H1 (cell line): ENCODE measurements around the gene SNED1. TPM values are rescaled to one million over a fixed set of nuclear protein-coding genes. Genes with fewer than 3 reads are reported as not detected.

ENCODE experiments used
- CTCF ChIA-PET: fragments of 300-600 bp; sonication (Branson Sonifier 250); formaldehyde crosslinking; loops from one replicate; lab custom pipeline; 2021; ENCODE audit not compliant: partially characterized antibody; lab: Charles Lee
- POLR2A ChIA-PET: fragments of 300-600 bp; sonication (Branson Sonifier 250); formaldehyde crosslinking; loops from one replicate; lab custom pipeline; 2021; ENCODE audit warnings: inconsistent platforms; ENCODE audit not compliant: partially characterized antibody; lab: Charles Lee
- DNase-seq, 2 experiments: peaks; one replicate each; pipeline versions ENCODE4 v3.0.0 to v3.0.0-alpha.2; 2010 to 2022; ENCODE audit warnings: low spot score in 2 of 2, low read depth in 1 of 2, mixed read lengths in 1 of 2
- FAIRE-seq: peaks from 2 replicates; lab custom pipeline; 2011; peaks lifted over from hg19 to GRCh38; lab: Jason Lieb, UNC
- H2AFZ ChIP-seq: 2 replicates; pipeline ENCODE4 v1.8.1; 2012; ENCODE audit warnings: low read length, inconsistent platforms
- H2AK5ac ChIP-seq: 2 replicates; pipeline ENCODE4 v1.6.1; 2013; ENCODE audit warnings: low read depth, low read length
- H2BK120ac ChIP-seq: replicated peaks from 2 replicates; pipeline ENCODE3; 2013; ENCODE audit warnings: low read depth, low read length, inconsistent platforms
- H2BK12ac ChIP-seq: 2 replicates; pipeline ENCODE4 v1.6.1; 2013; ENCODE audit warnings: low read depth, low read length
- H2BK15ac ChIP-seq: 2 replicates; pipeline ENCODE4 v1.6.1; 2013; ENCODE audit warnings: low read length
- H2BK20ac ChIP-seq: 2 replicates; pipeline ENCODE4 v1.6.1; 2013; ENCODE audit warnings: low read length
- H2BK5ac ChIP-seq: 2 replicates; pipeline ENCODE4 v1.6.1; 2013; ENCODE audit warnings: low read depth, low read length
- H3K14ac ChIP-seq: 2 replicates; pipeline ENCODE4 v1.6.1; 2013; ENCODE audit warnings: inconsistent platforms; ENCODE audit not compliant: insufficient read length
- H3K18ac ChIP-seq: 2 replicates; pipeline ENCODE4 v1.6.1; 2013; ENCODE audit warnings: low read length; ENCODE audit errors: extremely low read depth
- H3K23ac ChIP-seq: 2 replicates; pipeline ENCODE4 v1.6.1; 2013; ENCODE audit warnings: inconsistent platforms; ENCODE audit not compliant: insufficient read length
- H3K23me2 ChIP-seq: 2 replicates; pipeline ENCODE4 v1.6.1; 2013; ENCODE audit warnings: low read depth, low read length
- H3K27ac ChIP-seq: 2 replicates; pipeline ENCODE4 v1.6.1; 2011; ENCODE audit warnings: low read depth, low read length, inconsistent platforms
- H3K27me3 ChIP-seq, 4 experiments: replicated peaks in 1 of 4; 1 replicate in 1 of 4; 2 replicates in 3 of 4; pipeline versions ENCODE4 v1.6.1 to v1.8.1; 2011 to 2013; ENCODE audit warnings: low read length in 3 of 4, mild to moderate bottlenecking in 3 of 4, inconsistent platforms in 2 of 4, mixed read lengths in 2 of 4, moderate library complexity in 1 of 4; ENCODE audit not compliant: control insufficient read depth in 3 of 4, insufficient read depth in 3 of 4; ENCODE audit errors: extremely low read depth in 1 of 4
- H3K36me3 ChIP-seq, 4 experiments: 2 replicates each; pipeline versions ENCODE4 v1.6.1 to v1.8.1; 2011 to 2013; ENCODE audit warnings: mild to moderate bottlenecking in 4 of 4, low read length in 3 of 4, moderate library complexity in 2 of 4, control low read depth in 1 of 4, inconsistent platforms in 1 of 4; ENCODE audit not compliant: insufficient read depth in 4 of 4, control insufficient read depth in 2 of 4
- H3K4ac ChIP-seq: replicated peaks from 2 replicates; pipeline ENCODE3; 2013; ENCODE audit warnings: low read length, low read depth, mixed read lengths, inconsistent platforms; ENCODE audit not compliant: insufficient read length
- H3K4me1 ChIP-seq, 4 experiments: replicated peaks in 1 of 4; 1 replicate in 1 of 4; 2 replicates in 3 of 4; pipeline versions ENCODE4 v1.6.1 to v1.8.1; 2011 to 2013; ENCODE audit warnings: low read length in 3 of 4, inconsistent platforms in 2 of 4, mixed read lengths in 1 of 4; ENCODE audit not compliant: insufficient read depth in 4 of 4, control insufficient read depth in 3 of 4
- H3K4me2 ChIP-seq, 2 experiments: 2 replicates each; pipeline versions ENCODE4 v1.6.1 to v1.8.1; 2011 to 2013; ENCODE audit warnings: low read depth in 2 of 2, low read length in 2 of 2, control low read depth in 1 of 2, inconsistent platforms in 1 of 2, mild to moderate bottlenecking in 1 of 2; ENCODE audit not compliant: insufficient read depth in 1 of 2
- H3K4me3 ChIP-seq, 4 experiments: fragments of 200-600, 300-600 bp in 1 of 4; sonication (generic), shearing (Covaris generic), sonication (Bioruptor Twin) in 1 of 4; 2 replicates each; pipeline versions ENCODE4 v1.5.1 to v1.8.1; 2011 to 2016; ENCODE audit warnings: low read length in 4 of 4, low read depth in 3 of 4, control low read depth in 2 of 4, inconsistent platforms in 2 of 4, mild to moderate bottlenecking in 2 of 4, mixed read lengths in 1 of 4, moderate library complexity in 1 of 4; ENCODE audit not compliant: insufficient read depth in 2 of 4; ENCODE audit errors: extremely low read depth in 1 of 4
- H3K56ac ChIP-seq: replicated peaks from 2 replicates; pipeline ENCODE3; 2013; ENCODE audit warnings: low read depth, mild to moderate bottlenecking, mixed read lengths, low read length, inconsistent platforms; ENCODE audit not compliant: insufficient read length
- H3K79me1 ChIP-seq: 2 replicates; pipeline ENCODE4 v1.6.1; 2013; ENCODE audit warnings: low read depth, low read length, control low read depth
- H3K79me2 ChIP-seq, 2 experiments: 2 replicates each; pipeline versions ENCODE4 v1.6.1 to v1.8.1; 2012 to 2013; ENCODE audit warnings: low read length in 2 of 2, mild to moderate bottlenecking in 2 of 2, inconsistent platforms in 1 of 2; ENCODE audit not compliant: insufficient read depth in 2 of 2, control insufficient read depth in 1 of 2
- H3K9ac ChIP-seq, 4 experiments: replicated peaks in 1 of 4; 1 replicate in 1 of 4; 2 replicates in 3 of 4; pipeline versions ENCODE4 v1.6.1 to v1.8.1; 2011 to 2013; ENCODE audit warnings: low read depth in 3 of 4, low read length in 3 of 4, control low read depth in 2 of 4, mild to moderate bottlenecking in 2 of 4, moderate library complexity in 2 of 4, inconsistent platforms in 1 of 4; ENCODE audit errors: extremely low read depth in 1 of 4
- H3K9me3 ChIP-seq, 2 experiments: 2 replicates each; pipeline versions ENCODE4 v1.6.1 to v1.8.1; 2012 to 2013; ENCODE audit warnings: mild to moderate bottlenecking in 2 of 2, moderate library complexity in 2 of 2, control low read depth in 1 of 2, inconsistent platforms in 1 of 2, low read depth in 1 of 2, low read length in 1 of 2, mixed read lengths in 1 of 2; ENCODE audit not compliant: insufficient read depth in 2 of 2
- H4K20me1 ChIP-seq, 2 experiments: replicated peaks in 1 of 2; 2 replicates each; pipeline versions ENCODE3 to v1.8.1; 2011 to 2013; ENCODE audit warnings: inconsistent platforms in 2 of 2, low read length in 2 of 2, mild to moderate bottlenecking in 1 of 2; ENCODE audit not compliant: insufficient read depth in 2 of 2, control insufficient read depth in 1 of 2
- H4K5ac ChIP-seq: 2 replicates; pipeline ENCODE4 v1.6.1; 2013; ENCODE audit warnings: low read length, low read depth, mixed read lengths, inconsistent platforms; ENCODE audit not compliant: insufficient read length
- H4K8ac ChIP-seq: 2 replicates; pipeline ENCODE4 v1.8.0; 2013; ENCODE audit warnings: mild to moderate bottlenecking, moderate library complexity, low read length, inconsistent platforms; ENCODE audit not compliant: insufficient read depth; ENCODE audit errors: extremely low read depth
- H4K91ac ChIP-seq: replicated peaks from 2 replicates; pipeline ENCODE3; 2013; ENCODE audit warnings: low read length, mixed read lengths, inconsistent platforms; ENCODE audit not compliant: insufficient read length
- CHD2 ChIP-seq: IDR thresholded peaks from 2 replicates; pipeline ENCODE4 v1.6.1; 2012; ENCODE audit warnings: low read length, improper control_type of control experiment
- CTBP2 ChIP-seq: IDR thresholded peaks from 2 replicates; pipeline ENCODE4 v1.7.0; 2011; ENCODE audit warnings: borderline replicate concordance, mild to moderate bottlenecking, moderate library complexity, mixed read lengths, low read length; ENCODE audit not compliant: insufficient read depth, insufficient read length
- HDAC2 ChIP-seq, 2 experiments: fragments of 300-600 bp in 1 of 2; sonication (generic) in 1 of 2; IDR thresholded peaks; 2 replicates each; pipeline ENCODE4 v1.6.1; 2011 to 2012; ENCODE audit warnings: low read depth in 2 of 2, low read length in 2 of 2, mild to moderate bottlenecking in 2 of 2, moderate library complexity in 2 of 2, borderline replicate concordance in 1 of 2, inconsistent platforms in 1 of 2
- RXRA ChIP-seq: IDR thresholded peaks from 2 replicates; pipeline ENCODE4 v1.6.1; 2011; ENCODE audit warnings: low read depth, mild to moderate bottlenecking, low read length, moderate library complexity; ENCODE audit not compliant: insufficient read depth
- SAP30 ChIP-seq: fragments of 300-600 bp; sonication (generic); IDR thresholded peaks from 2 replicates; pipeline ENCODE4 v1.7.1; 2012; ENCODE audit warnings: low read length, moderate library complexity, mild to moderate bottlenecking, inconsistent platforms; ENCODE audit not compliant: insufficient read depth, insufficient replicate concordance
- SIX5 ChIP-seq: IDR thresholded peaks from 2 replicates; pipeline ENCODE4 v1.6.1; 2011; ENCODE audit warnings: mild to moderate bottlenecking, low read depth, low read length
- SP1 ChIP-seq: IDR thresholded peaks from 2 replicates; pipeline ENCODE4 v1.6.1; 2011; ENCODE audit warnings: low read depth, low read length
- SP2 ChIP-seq: IDR thresholded peaks from 2 replicates; pipeline ENCODE4 v1.6.1; 2012; ENCODE audit warnings: mild to moderate bottlenecking, low read length, inconsistent platforms
- YY1 ChIP-seq: IDR thresholded peaks from 2 replicates; pipeline ENCODE4 v1.6.1; 2011; ENCODE audit warnings: low read depth, mild to moderate bottlenecking, low read length
- WGBS, 2 experiments: shearing (Covaris generic) in 1 of 2; methylation state at CpG; one replicate each; pipeline versions ENCODE4 v1.1.6 to v1.1.7; 2013 to 2015; ENCODE audit warnings: low lambda C conversion rate in 2 of 2, mixed read lengths in 2 of 2, inconsistent platforms in 1 of 2, low coverage in 1 of 2, missing lambda C conversion rate in 1 of 2; ENCODE audit not compliant: insufficient replicate concordance in 2 of 2, insufficient coverage in 1 of 2, insufficient read length in 1 of 2; ENCODE audit errors: extremely low coverage in 1 of 2, missing lambda C conversion rate in 1 of 2; 5-methylcytosine and 5-hydroxymethylcytosine counted together
- polyA plus RNA-seq, 7 experiments: library from polyadenylated mRNA; depleted of rRNA in 3 of 7; stranded (reverse) in 5 of 7; unstranded in 2 of 7; fragments of >200 nt in 5 of 7; fragments of 200-250 nt in 2 of 7; gene quantifications; 1 replicate in 5 of 7; 2 replicates in 1 of 7; 4 replicates in 1 of 7; pipeline versions ENCODE4 v1.2.1 to v1.2.3, GENCODE V29; 2011 to 2013; ENCODE audit warnings: missing spikeins in 2 of 7, mixed read lengths in 2 of 7
- total RNA-seq: library from RNA; stranded (reverse); fragmentation: NEBNext Ultra II Directional; extraction: Animal tissue kit (Norgen Biotek cat#: 25700); gene quantifications from 2 replicates; pipeline ENCODE4 v1.2.1, GENCODE V29; 2021
- TF ChIP-seq, protein P1 (sequence below): IDR thresholded peaks from 2 replicates; pipeline ENCODE4 v1.6.1; 2011; ENCODE audit warnings: low read length, improper control_type of control experiment
- TF ChIP-seq, protein P2 (sequence below), 3 experiments: IDR thresholded peaks; 1 replicate in 2 of 3; 2 replicates in 1 of 3; pipeline versions ENCODE4 v1.5.1 to v1.6.1; 2011; ENCODE audit warnings: low read length in 3 of 3, mild to moderate bottlenecking in 3 of 3, inconsistent platforms in 2 of 3, low read depth in 1 of 3, moderate library complexity in 1 of 3; ENCODE audit not compliant: insufficient read depth in 1 of 3; ENCODE audit errors: control extremely low read depth in 1 of 3

Gene SNED1
- total and polyA plus RNA-seq, 2 of the 8 experiments (the other 6 are each of a cell fraction or from before 2014, with no cell fraction given), result 1.9 TPM

GRCh38 chr2:241071677-241072111 lies 73.3 kb downstream of the SNED1 start:
- no peak overlapping the region for H4K5ac ChIP-seq
- H3K18ac ChIP-seq, result no peak overlapping the region
- no peak overlapping the region for H2BK15ac ChIP-seq
- no peak overlapping the region for H3K4me2 ChIP-seq
- H3K14ac ChIP-seq, result no peak overlapping the region
- no peaks in the 10 kb centered on the region for H3K23me2 ChIP-seq
- no peaks in the 10 kb centered on the region for H3K36me3 ChIP-seq
- ChIA-PET CTCF (no interaction called here), POLR2A (no interaction called here)
- no peak overlapping the region for H3K4ac ChIP-seq
- H3K27ac ChIP-seq, result no peak overlapping the region
- no peak overlapping the region for H2BK120ac ChIP-seq
- H3K79me1 ChIP-seq, result no peaks in the 10 kb centered on the region
- no peak overlapping the region for H3K23ac ChIP-seq
- H3K9me3 ChIP-seq, result no peaks in the 10 kb centered on the region
- H2AK5ac ChIP-seq, result no peak overlapping the region
- H3K9ac ChIP-seq, result no peak overlapping the region
- H4K91ac ChIP-seq, result no peak overlapping the region
- DNase-seq (no peak), FAIRE-seq (no peak)
- H3K56ac ChIP-seq, result no peak overlapping the region
- H3K4me3 ChIP-seq, result no peak overlapping the region
- H2BK12ac ChIP-seq, result no peak overlapping the region
- H2BK5ac ChIP-seq, result no peak overlapping the region
- H3K79me2 ChIP-seq, result no peaks in the 10 kb centered on the region
- H2AFZ ChIP-seq, result no peak overlapping the region
- H4K8ac ChIP-seq, result no peak overlapping the region
- WGBS, 2 experiments, result 99% methylated on average over 15 of the region's 25 CpGs; no CpG with 5 or more reads in 1 of the 2 experiments
- H2BK20ac ChIP-seq, result no peak overlapping the region
- H3K27me3 ChIP-seq, result no peaks in the 10 kb centered on the region
- H3K4me1 ChIP-seq, result no peaks in the 10 kb centered on the region; a peak in 1 of 7 replicates
- H4K20me1 ChIP-seq, result no peaks in the 10 kb centered on the region
- no peak for TF ChIP-seq CHD2
- no peak for TF ChIP-seq SP2
- TF ChIP-seq YY1, result no peak
- TF ChIP-seq, protein P1, sequence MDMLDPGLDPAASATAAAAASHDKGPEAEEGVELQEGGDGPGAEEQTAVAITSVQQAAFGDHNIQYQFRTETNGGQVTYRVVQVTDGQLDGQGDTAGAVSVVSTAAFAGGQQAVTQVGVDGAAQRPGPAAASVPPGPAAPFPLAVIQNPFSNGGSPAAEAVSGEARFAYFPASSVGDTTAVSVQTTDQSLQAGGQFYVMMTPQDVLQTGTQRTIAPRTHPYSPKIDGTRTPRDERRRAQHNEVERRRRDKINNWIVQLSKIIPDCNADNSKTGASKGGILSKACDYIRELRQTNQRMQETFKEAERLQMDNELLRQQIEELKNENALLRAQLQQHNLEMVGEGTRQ, result no peak
- TF ChIP-seq HDAC2 (IDR thresholded peaks at IDR 0.05; ENCODE audit: borderline replicate concordance in 1 of 2, low read depth in 2 of 2, low read length in 2 of 2), result no peak
- TF ChIP-seq RXRA, result no peak
- TF ChIP-seq SIX5, result no peak
- no peak for TF ChIP-seq CTBP2
- no peak for TF ChIP-seq SP1
- TF ChIP-seq SAP30, result no peak
- TF ChIP-seq, protein P2, sequence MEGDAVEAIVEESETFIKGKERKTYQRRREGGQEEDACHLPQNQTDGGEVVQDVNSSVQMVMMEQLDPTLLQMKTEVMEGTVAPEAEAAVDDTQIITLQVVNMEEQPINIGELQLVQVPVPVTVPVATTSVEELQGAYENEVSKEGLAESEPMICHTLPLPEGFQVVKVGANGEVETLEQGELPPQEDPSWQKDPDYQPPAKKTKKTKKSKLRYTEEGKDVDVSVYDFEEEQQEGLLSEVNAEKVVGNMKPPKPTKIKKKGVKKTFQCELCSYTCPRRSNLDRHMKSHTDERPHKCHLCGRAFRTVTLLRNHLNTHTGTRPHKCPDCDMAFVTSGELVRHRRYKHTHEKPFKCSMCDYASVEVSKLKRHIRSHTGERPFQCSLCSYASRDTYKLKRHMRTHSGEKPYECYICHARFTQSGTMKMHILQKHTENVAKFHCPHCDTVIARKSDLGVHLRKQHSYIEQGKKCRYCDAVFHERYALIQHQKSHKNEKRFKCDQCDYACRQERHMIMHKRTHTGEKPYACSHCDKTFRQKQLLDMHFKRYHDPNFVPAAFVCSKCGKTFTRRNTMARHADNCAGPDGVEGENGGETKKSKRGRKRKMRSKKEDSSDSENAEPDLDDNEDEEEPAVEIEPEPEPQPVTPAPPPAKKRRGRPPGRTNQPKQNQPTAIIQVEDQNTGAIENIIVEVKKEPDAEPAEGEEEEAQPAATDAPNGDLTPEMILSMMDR (IDR thresholded peaks at IDR 0.05; ENCODE audit: control extremely low read depth in 1 of 3, insufficient read depth in 1 of 3, low read depth in 1 of 3, low read length in 3 of 3), result no peak
